HEK293 (cell line): Measurements from ENCODE around the gene AHSA1.

ENCODE experiments used
- CTCF ChIA-PET: fragments of 350-600 bp; formaldehyde crosslinking; extraction: SDS; loops from one replicate; lab custom pipeline; 2021; ENCODE audit warnings: antibody characterized with exemption; lab: Yijun Ruan, JAX
- POLR2A ChIA-PET: fragments of 300-600 bp; formaldehyde crosslinking; extraction: SDS; loops from one replicate; lab custom pipeline; 2020; ENCODE audit warnings: antibody characterized with exemption, inconsistent platforms; lab: Yijun Ruan, JAX
- H3K27ac ChIP-seq: fragments of 200-500 bp; sonication (Bioruptor generic); 2 replicates; pipeline ENCODE4 v1.5.1; 2014; ENCODE audit warnings: low read depth, low read length, control low read depth, inconsistent platforms; ENCODE audit errors: extremely low read depth
- H3K36me3 ChIP-seq, 2 experiments: fragments of 200-500 bp in 1 of 2; sonication (Bioruptor generic) in 1 of 2; 1 replicate in 1 of 2; 2 replicates in 1 of 2; pipeline ENCODE4 v1.5.1; 2014 to 2017; ENCODE audit warnings: inconsistent platforms in 2 of 2, low read length in 2 of 2; ENCODE audit not compliant: control insufficient read depth in 2 of 2, insufficient read depth in 1 of 2
- H3K4me1 ChIP-seq: fragments of 200-500 bp; sonication (Bioruptor generic); 2 replicates; pipeline ENCODE4 v1.5.1; 2014; ENCODE audit warnings: mild to moderate bottlenecking, low read length, inconsistent platforms; ENCODE audit not compliant: control insufficient read depth, insufficient read depth
- H3K4me3 ChIP-seq: 2 replicates; pipeline ENCODE4 v1.5.1; 2011; ENCODE audit warnings: low read depth, mild to moderate bottlenecking, control low read depth, low read length, moderate library complexity
- H3K9me3 ChIP-seq: fragments of 200-500 bp; sonication (Bioruptor generic); 2 replicates; pipeline ENCODE4 v1.5.1; 2014; ENCODE audit warnings: low read depth, low read length, inconsistent platforms; ENCODE audit not compliant: control insufficient read depth, insufficient read depth
- EGR2 ChIP-seq: fragments of 450-650 bp; formaldehyde crosslinking; IDR thresholded peaks from 2 replicates; pipeline ENCODE4 v1.5.1; 2016; ENCODE audit warnings: low read depth, missing biosample characterization, missing genetic modification characterization
- HOXD13 ChIP-seq: sonication (generic); formaldehyde crosslinking; IDR thresholded peaks from 2 replicates; pipeline ENCODE4 v1.8.0; 2022; ENCODE audit warnings: missing genetic modification reagents, borderline replicate concordance
- KLF9 ChIP-seq: fragments of 450-650 bp; formaldehyde crosslinking; IDR thresholded peaks from 2 replicates; pipeline ENCODE4 v1.5.1; 2016; ENCODE audit warnings: missing biosample characterization, missing genetic modification characterization, low read depth
- OVOL3 ChIP-seq: fragments of 450-650 bp; formaldehyde crosslinking; IDR thresholded peaks from 2 replicates; pipeline ENCODE4 v1.5.1; 2016; ENCODE audit warnings: missing biosample characterization, missing genetic modification characterization
- PATZ1 ChIP-seq: fragments of 450-650 bp; formaldehyde crosslinking; IDR thresholded peaks from 2 replicates; pipeline ENCODE4 v1.5.1; 2016; ENCODE audit warnings: missing biosample characterization, missing genetic modification characterization
- PBX3 ChIP-seq: sonication (generic); formaldehyde crosslinking; IDR thresholded peaks from 2 replicates; pipeline ENCODE4 v1.8.1; 2022; ENCODE audit warnings: mild to moderate bottlenecking, moderate library complexity, missing genetic modification reagents
- RBAK ChIP-seq: fragments of 450-650 bp; formaldehyde crosslinking; IDR thresholded peaks from 2 replicates; pipeline ENCODE4 v1.5.1; 2016; ENCODE audit warnings: missing biosample characterization, missing genetic modification characterization
- SCRT2 ChIP-seq: fragments of 450-650 bp; formaldehyde crosslinking; IDR thresholded peaks from 2 replicates; pipeline ENCODE4 v1.5.1; 2016; ENCODE audit warnings: missing biosample characterization, missing genetic modification characterization
- SETDB1 ChIP-seq: IDR thresholded peaks from one replicate; pipeline ENCODE4 v1.6.1; 2017; ENCODE audit warnings: mild to moderate bottlenecking, low read length, moderate library complexity, mixed read lengths; ENCODE audit not compliant: insufficient read length
- ZBTB17 ChIP-seq: fragments of 450-650 bp; formaldehyde crosslinking; IDR thresholded peaks from 2 replicates; pipeline ENCODE4 v1.5.1; 2016; ENCODE audit warnings: missing biosample characterization, missing genetic modification characterization
- ZBTB8A ChIP-seq: fragments of 450-650 bp; formaldehyde crosslinking; IDR thresholded peaks from 2 replicates; pipeline ENCODE4 v1.5.1; 2016; ENCODE audit warnings: missing biosample characterization, missing genetic modification characterization
- ZNF140 ChIP-seq: fragments of 450-650 bp; formaldehyde crosslinking; IDR thresholded peaks from 2 replicates; pipeline ENCODE4 v1.5.1; 2016; ENCODE audit warnings: missing biosample characterization, missing genetic modification characterization
- ZNF18 ChIP-seq: fragments of 450-650 bp; formaldehyde crosslinking; IDR thresholded peaks from 2 replicates; pipeline ENCODE4 v1.5.1; 2016; ENCODE audit warnings: missing biosample characterization, missing genetic modification characterization
- ZNF19 ChIP-seq: fragments of 450-650 bp; formaldehyde crosslinking; IDR thresholded peaks from 2 replicates; pipeline ENCODE4; 2016; ENCODE audit warnings: missing biosample characterization, missing genetic modification characterization, low read depth
- ZNF280C ChIP-seq: fragments of 450-650 bp; formaldehyde crosslinking; IDR thresholded peaks from 2 replicates; pipeline ENCODE4 v1.5.1; 2016; ENCODE audit warnings: missing biosample characterization, missing genetic modification characterization
- ZNF423 ChIP-seq: fragments of 450-650 bp; formaldehyde crosslinking; IDR thresholded peaks from 2 replicates; pipeline ENCODE4 v1.5.1; 2016; ENCODE audit warnings: missing biosample characterization, missing genetic modification characterization
- ZNF433 ChIP-seq: fragments of 450-650 bp; formaldehyde crosslinking; IDR thresholded peaks from 2 replicates; pipeline ENCODE4 v1.5.1; 2016; ENCODE audit warnings: missing biosample characterization, missing genetic modification characterization, low read depth
- ZNF518A ChIP-seq: fragments of 450-650 bp; formaldehyde crosslinking; conservative IDR thresholded peaks from 2 replicates; pipeline ENCODE4 v1.5.1; 2016; ENCODE audit warnings: low read depth, missing biosample characterization, missing genetic modification characterization
- ZNF677 ChIP-seq: fragments of 450-650 bp; IDR thresholded peaks from 2 replicates; pipeline ENCODE4 v1.5.0; 2018; ENCODE audit warnings: missing biosample characterization, mild to moderate bottlenecking, missing genetic modification characterization, moderate library complexity
- ZNF777 ChIP-seq: fragments of 450-650 bp; formaldehyde crosslinking; IDR thresholded peaks from 2 replicates; pipeline ENCODE4 v1.5.1; 2017; ENCODE audit warnings: missing biosample characterization, missing genetic modification characterization, borderline replicate concordance
- ZXDB ChIP-seq: fragments of 450-650 bp; formaldehyde crosslinking; IDR thresholded peaks from 2 replicates; pipeline ENCODE4 v1.5.1; 2016; ENCODE audit warnings: missing biosample characterization, missing genetic modification characterization

AHSA1 gene

GRCh38 chr14:77473921-77474320 lies 16.0 kb downstream of the AHSA1 start:
- Histone ChIP-seq H3K27ac (no peak overlapping the region), H3K36me3 (peaks cover under 1 to 8% of the 10 kb centered on the region in 2 experiments; a peak in 2 of 3 replicates), H3K4me3 (no peak overlapping the region), H3K4me1 (no peaks in the 10 kb centered on the region), H3K9me3 (no peaks in the 10 kb centered on the region)
- ChIA-PET CTCF (no interaction called here), POLR2A (no interaction called here)
- TF ChIP-seq ZNF140 (tag by site-specific recombination) (no peak), SCRT2 (tag by site-specific recombination) (no peak), ZNF19 (tag by site-specific recombination) (no peak), EGR2 (tag by site-specific recombination) (no peak), OVOL3 (tag by site-specific recombination) (no peak), ZNF280C (tag by site-specific recombination) (no peak), ZNF518A (tag by site-specific recombination) (no peak), ZNF777 (tag by site-specific recombination) (no peak), PBX3 (CRISPR knock-in tag) (no peak), ZNF677 (no peak), ZBTB8A (tag by site-specific recombination) (no peak)

- Histone ChIP-seq H3K9me3 (no peaks in the 10 kb centered on the region), H3K36me3 (peaks cover 0 to under 1% of the 10 kb centered on the region in 2 experiments; a peak in 1 of 3 replicates), H3K27ac (no peak overlapping the region), H3K4me1 (no peaks in the 10 kb centered on the region), H3K4me3 (no peak overlapping the region)
- CTCF ChIA-PET, result no interaction called here
- POLR2A ChIA-PET, result no interaction called here
- no peak for TF ChIP-seq ZNF433
- no peak for TF ChIP-seq KLF9 (tag by site-specific recombination)
- TF ChIP-seq SETDB1, result no peak
- no peak for TF ChIP-seq RBAK
- TF ChIP-seq ZNF423 (tag by site-specific recombination), result no peak
- no peak for TF ChIP-seq ZNF18 (tag by site-specific recombination)
- TF ChIP-seq ZBTB17 (tag by site-specific recombination), result no peak
- no peak for TF ChIP-seq SCRT2 (tag by site-specific recombination)
- TF ChIP-seq ZXDB (tag by site-specific recombination), result no peak
- no peak for TF ChIP-seq PATZ1 (tag by site-specific recombination)
- no peak for TF ChIP-seq HOXD13 (CRISPR knock-in tag)
- TF ChIP-seq ZBTB8A (tag by site-specific recombination), result no peak
Measured at GRCh38 chr14:77474479-77475177, 16.7 kb downstream of the AHSA1 start.
